ENCODE measurements around the gene GPR108. TPM values are rescaled to one million over a fixed set of nuclear protein-coding genes. Genes with fewer than 3 reads are reported as not detected.

GPR108 gene
- total and polyA plus RNA-seq, 2 of the 13 experiments (the other 11 are each of a cell fraction or from before 2014, with no cell fraction given), result 36.4 to 63.0 TPM

DNA sequence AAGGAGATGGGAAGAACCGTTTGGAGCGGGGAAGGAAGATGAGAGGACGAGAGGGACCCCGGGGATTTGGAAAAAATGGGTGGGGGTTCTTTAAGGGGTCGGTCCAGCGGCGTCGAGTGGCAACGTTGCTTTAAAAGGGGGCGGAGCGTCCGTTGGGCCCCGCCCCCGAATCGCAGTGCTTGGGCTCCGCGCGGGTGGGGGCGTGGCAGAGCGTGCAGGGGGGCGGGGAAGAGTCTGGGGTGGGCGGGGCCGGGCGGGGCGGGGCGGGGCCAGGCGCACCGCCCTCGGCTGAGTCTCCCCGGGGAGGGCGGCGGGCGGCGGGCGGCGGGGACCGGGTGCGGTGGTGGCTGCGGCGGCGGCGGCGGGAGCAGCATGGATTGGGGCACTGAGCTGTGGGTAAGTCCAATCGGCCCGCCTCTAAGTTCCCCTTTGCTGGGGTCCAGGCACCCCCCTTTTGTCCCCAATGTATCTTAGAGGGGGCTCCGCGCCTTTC, 2.1 kb upstream of the GPR108 start, which contains the start of gene TRIP10 (continued):
- no peak for TF ChIP-seq YEATS2 (CRISPR knock-in tag; IDR thresholded peaks at IDR 0.05; ENCODE audit: borderline replicate concordance)
- TF ChIP-seq SIN3A (IDR thresholded peaks at IDR 0.05; ENCODE audit: borderline replicate concordance, low read depth, low read length), result peak; percentile 46; the same call in 1 of the 2 replicates
- peak in 1 of 2 experiments; percentile 48; a peak in 1 of 4 replicates for TF ChIP-seq POLR2A (IDR thresholded peaks at IDR 0.05; ENCODE audit: insufficient read depth in 1 of 2, low read depth in 2 of 2, low read length in 2 of 2)
- TF ChIP-seq, protein P1, sequence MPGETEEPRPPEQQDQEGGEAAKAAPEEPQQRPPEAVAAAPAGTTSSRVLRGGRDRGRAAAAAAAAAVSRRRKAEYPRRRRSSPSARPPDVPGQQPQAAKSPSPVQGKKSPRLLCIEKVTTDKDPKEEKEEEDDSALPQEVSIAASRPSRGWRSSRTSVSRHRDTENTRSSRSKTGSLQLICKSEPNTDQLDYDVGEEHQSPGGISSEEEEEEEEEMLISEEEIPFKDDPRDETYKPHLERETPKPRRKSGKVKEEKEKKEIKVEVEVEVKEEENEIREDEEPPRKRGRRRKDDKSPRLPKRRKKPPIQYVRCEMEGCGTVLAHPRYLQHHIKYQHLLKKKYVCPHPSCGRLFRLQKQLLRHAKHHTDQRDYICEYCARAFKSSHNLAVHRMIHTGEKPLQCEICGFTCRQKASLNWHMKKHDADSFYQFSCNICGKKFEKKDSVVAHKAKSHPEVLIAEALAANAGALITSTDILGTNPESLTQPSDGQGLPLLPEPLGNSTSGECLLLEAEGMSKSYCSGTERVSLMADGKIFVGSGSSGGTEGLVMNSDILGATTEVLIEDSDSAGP (CRISPR knock-in tag; IDR thresholded peaks at IDR 0.05; ENCODE audit: borderline replicate concordance), result peak; percentile 42
- no peak for TF ChIP-seq PTBP1 (IDR thresholded peaks at IDR 0.05; ENCODE audit: low read depth, low read length, poor library complexity, severe bottlenecking)
- no peak for TF ChIP-seq POLR2AphosphoS5 (IDR thresholded peaks at IDR 0.05; ENCODE audit: low read depth, low read length)
- TF ChIP-seq KLF15 (CRISPR knock-in tag; IDR thresholded peaks at IDR 0.05; ENCODE audit: borderline replicate concordance), result no peak
- no peak for TF ChIP-seq NCOA2 (CRISPR knock-in tag; IDR thresholded peaks at IDR 0.05)

DNA sequence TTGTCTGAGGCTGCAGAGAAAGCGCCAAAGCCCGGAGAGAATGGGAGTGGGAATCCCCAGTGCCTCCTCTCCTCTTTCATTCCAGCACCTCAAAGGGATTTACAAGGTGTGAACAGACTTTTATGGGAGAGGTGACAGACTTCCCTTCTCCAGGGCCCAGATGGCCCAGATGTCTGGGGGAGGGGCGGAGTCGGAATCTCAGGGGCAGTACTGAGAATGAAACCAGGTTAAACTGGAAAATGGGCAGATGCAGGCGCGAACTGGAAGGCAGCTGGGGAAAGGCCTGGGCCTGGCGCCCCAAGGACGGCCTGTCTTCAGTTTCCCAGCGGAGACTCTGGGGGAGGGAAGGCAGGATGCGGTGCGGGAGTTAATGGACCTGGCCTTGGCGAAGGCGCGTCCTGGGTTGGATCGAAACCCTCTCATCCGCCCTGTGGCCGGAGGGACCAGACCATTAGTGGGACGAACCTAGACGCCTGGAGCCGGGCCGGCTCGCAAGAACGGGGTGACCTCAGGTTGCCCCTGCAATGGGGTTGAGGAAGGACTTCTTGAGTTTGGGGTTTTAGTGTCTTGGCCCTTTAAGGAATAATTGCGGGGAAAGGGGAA, 1.5 kb upstream of the GPR108 start:
- in situ Hi-C loops (cut with HindIII; ENCODE audit: extremely low pct_ligation_motif_present, low pct_unique_long_range_greater_than_20kb), result loop anchor here (5.0 kb wide), 1 partner anchor 123 kb away; no protein-coding TSS in a partner anchor
- POLR2A ChIA-PET, result interaction anchor here (0.8 to 5.4 kb wide), 10 partner anchors 9 to 330 kb away, joined by 3 to 278 read pairs (median 8); partner anchors contain the start of genes C3 and ZNF557
- H4K20me1 ChIP-seq (ENCODE audit: insufficient read depth, low read length), result peaks cover 15% of the 10 kb centered on the region
- peaks cover 32% of the 10 kb centered on the region for H3K79me2 ChIP-seq (ENCODE audit: insufficient read depth, low read length)
- DNase-seq (ENCODE audit: low spot score), result no peak
- peak overlapping the region; percentile 67 to 100 (median 82) for H3K4me3 ChIP-seq (replicated peaks in 1 of 3; ENCODE audit: insufficient read depth in 1 of 3, low read depth in 2 of 3, low read length in 3 of 3)
- no peaks in the 10 kb centered on the region; a peak in 1 of 5 replicates for H3K27me3 ChIP-seq (ENCODE audit: control insufficient read depth in 1 of 2, insufficient read depth in 2 of 2, low read length in 2 of 2)
- peak overlapping the region; percentile 80 for H3K27ac ChIP-seq (ENCODE audit: extremely low read length, insufficient read depth, low read length)
- no peaks in the 10 kb centered on the region for H3K9me3 ChIP-seq (ENCODE audit: low read length)
- BruUV-seq (replicated peaks), result no TSS peak
- H3K4me2 ChIP-seq (ENCODE audit: low read depth, low read length), result peak overlapping the region; percentile 93
- intact Hi-C loops (cut with micrococcal nuclease; ENCODE audit: unreplicated experiment), result loop anchor here (1.0 to 10.0 kb wide), 3 partner anchors 14 to 1136 kb away; partner anchors contain the start of gene PRR36
- FAIRE-seq, result no peak
- WGBS (ENCODE audit: low lambda C conversion rate), result 0% methylated on average over 12 of the region's 24 CpGs
- CTCF ChIA-PET (ENCODE audit: low intra/inter-chr PET ratio, low total read pairs), result interaction anchor here (3.1 to 3.4 kb wide), 3 partner anchors 14 to 124 kb away, joined by 17 to 31 read pairs (median 25); no protein-coding TSS in a partner anchor
- peaks cover 62% of the 10 kb centered on the region for H3K4me1 ChIP-seq (ENCODE audit: insufficient read depth, low read length)
- ATAC-seq, result no peak
- H2AFZ ChIP-seq (ENCODE audit: low read length), result no peak overlapping the region
- H3K36me3 ChIP-seq (replicated peaks in 1 of 2; ENCODE audit: control insufficient read depth in 1 of 2, insufficient read depth in 2 of 2, low read length in 2 of 2), result peaks cover 4 to 12% of the 10 kb centered on the region in 2 experiments; a peak in 4 of 5 replicates
- peak overlapping the region; percentile 69 for H3K9ac ChIP-seq (ENCODE audit: insufficient read depth, low read depth, low read length)
- TF ChIP-seq CCAR2 (optimal IDR thresholded peaks at IDR 0.05; ENCODE audit: low read depth, low read length) (no peak), GFI1 (CRISPR knock-in tag; IDR thresholded peaks at IDR 0.05; ENCODE audit: borderline replicate concordance) (no peak), ETV5 (CRISPR knock-in tag; IDR thresholded peaks at IDR 0.05; ENCODE audit: borderline replicate concordance) (no peak), RELA (CRISPR knock-in tag; IDR thresholded peaks at IDR 0.05) (no peak), HES4 (CRISPR knock-in tag; IDR thresholded peaks at IDR 0.05; ENCODE audit: borderline replicate concordance) (no peak), ZNF30 (CRISPR knock-in tag; IDR thresholded peaks at IDR 0.05) (no peak), ZSCAN5A (CRISPR knock-in tag; IDR thresholded peaks at IDR 0.05; ENCODE audit: borderline replicate concordance) (no peak)
- TF ChIP-seq, protein P2, sequence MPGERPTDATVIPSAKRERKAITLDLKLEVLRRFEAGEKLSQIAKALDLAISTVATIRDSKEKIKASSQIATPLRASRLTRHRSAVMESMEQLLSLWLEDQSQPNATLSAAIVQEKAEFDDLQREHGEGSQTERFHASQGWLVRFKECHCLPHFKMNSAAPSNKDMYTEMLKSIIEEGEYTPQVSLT (CRISPR knock-in tag; IDR thresholded peaks at IDR 0.05; ENCODE audit: borderline replicate concordance, low read depth), result no peak
- TF ChIP-seq, protein P3, sequence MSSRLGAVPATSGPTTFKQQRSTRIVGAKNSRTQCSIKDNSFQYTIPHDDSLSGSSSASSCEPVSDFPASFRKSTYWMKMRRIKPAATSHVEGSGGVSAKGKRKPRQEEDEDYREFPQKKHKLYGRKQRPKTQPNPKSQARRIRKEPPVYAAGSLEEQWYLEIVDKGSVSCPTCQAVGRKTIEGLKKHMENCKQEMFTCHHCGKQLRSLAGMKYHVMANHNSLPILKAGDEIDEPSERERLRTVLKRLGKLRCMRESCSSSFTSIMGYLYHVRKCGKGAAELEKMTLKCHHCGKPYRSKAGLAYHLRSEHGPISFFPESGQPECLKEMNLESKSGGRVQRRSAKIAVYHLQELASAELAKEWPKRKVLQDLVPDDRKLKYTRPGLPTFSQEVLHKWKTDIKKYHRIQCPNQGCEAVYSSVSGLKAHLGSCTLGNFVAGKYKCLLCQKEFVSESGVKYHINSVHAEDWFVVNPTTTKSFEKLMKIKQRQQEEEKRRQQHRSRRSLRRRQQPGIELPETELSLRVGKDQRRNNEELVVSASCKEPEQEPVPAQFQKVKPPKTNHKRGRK (CRISPR knock-in tag; IDR thresholded peaks at IDR 0.05), result no peak
